Endodermal cell (in vitro differentiated cells): ENCODE data around the gene CEPT1. TPM values are rescaled to one million over a fixed set of nuclear protein-coding genes. Genes with fewer than 3 reads are reported as not detected.
A peak's percentile ranks its signal among the peaks of the same experiment; 100 is the strongest.

ENCODE experiments used
- DNase-seq: peaks from one replicate; pipeline ENCODE4 v3.0.0-alpha.2; 2017
- H3K27ac ChIP-seq: 2 replicates; pipeline ENCODE4 v1.5.1; 2013; ENCODE audit warnings: mild to moderate bottlenecking, low read depth, low read length, moderate library complexity
- H3K27me3 ChIP-seq: 2 replicates; pipeline ENCODE4 v1.6.1; 2013; ENCODE audit warnings: mild to moderate bottlenecking, low read length, moderate library complexity; ENCODE audit not compliant: insufficient read depth, control insufficient read depth, poor library complexity, severe bottlenecking
- H3K36me3 ChIP-seq: 2 replicates; pipeline ENCODE4 v1.7.0; 2013; ENCODE audit warnings: mild to moderate bottlenecking, low read length, moderate library complexity; ENCODE audit not compliant: control insufficient read depth, insufficient read depth
- H3K4me1 ChIP-seq: one replicate; pipeline ENCODE4 v1.7.0; 2013; ENCODE audit warnings: low read length; ENCODE audit not compliant: control insufficient read depth, insufficient read depth
- H3K4me3 ChIP-seq: 2 replicates; pipeline ENCODE4 v1.5.1; 2013; ENCODE audit warnings: mild to moderate bottlenecking, low read length, moderate library complexity
- H3K9ac ChIP-seq: 2 replicates; pipeline ENCODE4 v1.6.1; 2013; ENCODE audit warnings: mild to moderate bottlenecking, low read length, moderate library complexity; ENCODE audit not compliant: poor library complexity, severe bottlenecking; ENCODE audit errors: extremely low read depth
- H3K9me3 ChIP-seq: 2 replicates; pipeline ENCODE4 v1.6.1; 2013; ENCODE audit warnings: mild to moderate bottlenecking, low read length, moderate library complexity; ENCODE audit not compliant: control insufficient read depth
- H3K27ac Mint-ChIP-seq: 2 replicates; pipeline ENCODE4 v1.8.0; 2020; ENCODE audit warnings: mixed read lengths
- H3K27me3 Mint-ChIP-seq: 2 replicates; pipeline ENCODE4 v1.8.0; 2021; ENCODE audit warnings: mild to moderate bottlenecking, mixed read lengths; ENCODE audit not compliant: insufficient read depth
- H3K36me3 Mint-ChIP-seq: 2 replicates; pipeline ENCODE4 v1.8.0; 2020; ENCODE audit warnings: low read depth, mixed read lengths
- H3K4me1 Mint-ChIP-seq: 2 replicates; pipeline ENCODE4 v1.8.0; 2020; ENCODE audit warnings: mixed read lengths
- H3K4me3 Mint-ChIP-seq: 2 replicates; pipeline ENCODE4 v1.8.0; 2020; ENCODE audit warnings: mild to moderate bottlenecking, moderate library complexity, mixed read lengths
- H3K9me3 Mint-ChIP-seq: 2 replicates; pipeline ENCODE4 v1.8.0; 2020; ENCODE audit warnings: mild to moderate bottlenecking, mixed read lengths
- WGBS, 2 experiments: methylation state at CpG; one replicate each; pipeline versions ENCODE4 v1.1.5 to v1.1.7; 2013; ENCODE audit warnings: missing lambda C conversion rate in 2 of 2, mixed read lengths in 1 of 2; ENCODE audit not compliant: insufficient coverage in 1 of 2, insufficient read length in 1 of 2; 5-methylcytosine and 5-hydroxymethylcytosine counted together
- total RNA-seq, 2 donors: library from RNA; stranded (reverse); fragmentation: NEBNext Ultra II Directional in 1 of 2; extraction: Animal tissue kit (Norgen Biotek cat#: 25700) in 1 of 2; gene quantifications; 2 replicates in 1 of 2; 3 replicates in 1 of 2; pipeline ENCODE4 v1.2.1, GENCODE V29; 2021
- TF ChIP-seq, protein P1 (sequence below): fragments of 200-600 bp; sonication (generic); conservative IDR thresholded peaks from 2 replicates; pipeline ENCODE4 v1.5.0; 2021; ENCODE audit warnings: antibody characterized with exemption, mild to moderate bottlenecking

CEPT1 gene
- total RNA-seq, 2 donors from 2014 or later: 28.0 to 33.3 TPM

DNA sequence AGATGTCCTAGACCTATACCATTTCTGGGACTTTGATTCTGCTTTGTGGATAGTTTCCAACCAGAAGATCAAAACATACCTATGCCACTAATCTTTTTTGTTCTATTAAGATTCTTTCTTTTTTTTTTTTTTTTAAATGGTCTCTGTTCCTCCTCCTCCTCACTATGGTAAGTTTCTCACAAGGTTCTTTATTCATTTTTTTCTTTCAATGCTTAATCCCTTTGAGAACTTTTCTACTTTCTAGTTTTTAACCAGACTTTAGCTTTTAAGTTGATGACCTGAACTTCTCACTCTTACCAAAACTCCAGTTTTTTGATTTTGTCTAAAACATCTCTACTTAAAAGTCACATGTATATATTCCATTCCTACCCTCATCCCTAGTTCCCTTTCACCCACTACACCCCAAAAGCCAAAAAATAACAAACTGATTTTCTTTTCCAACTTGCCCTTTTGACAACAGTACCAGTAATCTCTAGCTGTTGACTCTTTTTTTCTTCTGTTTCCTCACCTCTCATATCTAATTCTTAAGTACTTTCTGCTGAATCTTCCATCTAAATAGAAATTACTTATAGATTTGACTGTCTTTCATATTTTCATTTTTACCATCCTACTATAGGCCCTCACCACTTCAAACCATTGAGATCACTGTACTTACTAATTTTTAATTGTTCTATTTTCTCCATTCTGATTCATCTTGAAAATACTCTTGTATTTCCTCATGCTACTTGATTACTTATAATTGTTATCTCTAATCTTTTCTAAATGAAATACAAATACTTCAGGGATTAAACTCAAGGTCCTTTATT, 6.1 kb downstream of the CEPT1 start:
- TF ChIP-seq, protein P1, sequence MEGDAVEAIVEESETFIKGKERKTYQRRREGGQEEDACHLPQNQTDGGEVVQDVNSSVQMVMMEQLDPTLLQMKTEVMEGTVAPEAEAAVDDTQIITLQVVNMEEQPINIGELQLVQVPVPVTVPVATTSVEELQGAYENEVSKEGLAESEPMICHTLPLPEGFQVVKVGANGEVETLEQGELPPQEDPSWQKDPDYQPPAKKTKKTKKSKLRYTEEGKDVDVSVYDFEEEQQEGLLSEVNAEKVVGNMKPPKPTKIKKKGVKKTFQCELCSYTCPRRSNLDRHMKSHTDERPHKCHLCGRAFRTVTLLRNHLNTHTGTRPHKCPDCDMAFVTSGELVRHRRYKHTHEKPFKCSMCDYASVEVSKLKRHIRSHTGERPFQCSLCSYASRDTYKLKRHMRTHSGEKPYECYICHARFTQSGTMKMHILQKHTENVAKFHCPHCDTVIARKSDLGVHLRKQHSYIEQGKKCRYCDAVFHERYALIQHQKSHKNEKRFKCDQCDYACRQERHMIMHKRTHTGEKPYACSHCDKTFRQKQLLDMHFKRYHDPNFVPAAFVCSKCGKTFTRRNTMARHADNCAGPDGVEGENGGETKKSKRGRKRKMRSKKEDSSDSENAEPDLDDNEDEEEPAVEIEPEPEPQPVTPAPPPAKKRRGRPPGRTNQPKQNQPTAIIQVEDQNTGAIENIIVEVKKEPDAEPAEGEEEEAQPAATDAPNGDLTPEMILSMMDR: no peak

GRCh38 chr1:111147948-111148347, 7.9 kb downstream of the CEPT1 start:
- peaks cover 38% of the 10 kb centered on the region for H3K4me1 Mint-ChIP-seq
- TF ChIP-seq, protein P1: no peak
- no peak overlapping the region for H3K9ac ChIP-seq
- H3K4me1 ChIP-seq: peaks cover 2% of the 10 kb centered on the region
- peaks cover 43% of the 10 kb centered on the region for H3K36me3 ChIP-seq
- H3K4me3 Mint-ChIP-seq: no peak overlapping the region
- H3K27me3 ChIP-seq: no peaks in the 10 kb centered on the region
- no peaks in the 10 kb centered on the region for H3K27me3 Mint-ChIP-seq
- H3K9me3 Mint-ChIP-seq: no peaks in the 10 kb centered on the region
- no peak overlapping the region for H3K27ac Mint-ChIP-seq
- peaks cover 41% of the 10 kb centered on the region for H3K36me3 Mint-ChIP-seq
- WGBS, 2 experiments: 93 to 100% methylated on average over 2 to 3 of the region's 3 CpGs
- no peak for DNase-seq
- H3K27ac ChIP-seq: no peak overlapping the region
- no peak overlapping the region for H3K4me3 ChIP-seq
- no peaks in the 10 kb centered on the region for H3K9me3 ChIP-seq

More for the DNA sequence above, 6.1 kb downstream of the CEPT1 start:
- H3K27ac ChIP-seq: no peak overlapping the region
- H3K27me3 ChIP-seq: no peaks in the 10 kb centered on the region
- H3K4me1 Mint-ChIP-seq: peaks cover 45% of the 10 kb centered on the region
- H3K4me1 ChIP-seq: peaks cover 2% of the 10 kb centered on the region
- no peak for DNase-seq
- H3K27me3 Mint-ChIP-seq: no peaks in the 10 kb centered on the region
- peaks cover 27% of the 10 kb centered on the region for H3K36me3 Mint-ChIP-seq
- H3K36me3 ChIP-seq: peaks cover 34% of the 10 kb centered on the region
- no peaks in the 10 kb centered on the region for H3K9me3 Mint-ChIP-seq
- no peak overlapping the region for H3K4me3 ChIP-seq
- no peak overlapping the region for H3K27ac Mint-ChIP-seq
- H3K9ac ChIP-seq: no peak overlapping the region
- H3K9me3 ChIP-seq: no peaks in the 10 kb centered on the region
- no peak overlapping the region for H3K4me3 Mint-ChIP-seq

GRCh38 chr1:111148376-111148881, 8.4 kb downstream of the CEPT1 start:
- peaks cover 48% of the 10 kb centered on the region for H3K36me3 ChIP-seq
- Mint-ChIP-seq H3K27ac (peak overlapping the region; percentile 50), H3K9me3 (peaks cover 1% of the 10 kb centered on the region), H3K4me3 (no peak overlapping the region), H3K4me1 (peaks cover 35% of the 10 kb centered on the region), H3K27me3 (no peaks in the 10 kb centered on the region), H3K36me3 (peaks cover 46% of the 10 kb centered on the region)
- no peak for DNase-seq
- TF ChIP-seq, protein P1: no peak
- H3K9me3 ChIP-seq: peaks cover 4% of the 10 kb centered on the region
- peaks cover 2% of the 10 kb centered on the region for H3K4me1 ChIP-seq
- H3K27ac ChIP-seq: no peak overlapping the region
- H3K9ac ChIP-seq: no peak overlapping the region
- 96% methylated on average over 2 of the region's 2 CpGs; no CpG with 5 or more reads in 1 of the 2 experiments for WGBS, 2 experiments
- no peaks in the 10 kb centered on the region for H3K27me3 ChIP-seq
- H3K4me3 ChIP-seq: no peak overlapping the region
